ENCODE measurements around the gene RERE.
A peak's percentile ranks its signal among the peaks of the same experiment; 100 is the strongest.

The RERE gene

GRCh38 chr1:8473891-8474300 is 343.5 kb downstream of the RERE start:
- no peak for DNase-seq (ENCODE audit: low read depth)

DNA sequence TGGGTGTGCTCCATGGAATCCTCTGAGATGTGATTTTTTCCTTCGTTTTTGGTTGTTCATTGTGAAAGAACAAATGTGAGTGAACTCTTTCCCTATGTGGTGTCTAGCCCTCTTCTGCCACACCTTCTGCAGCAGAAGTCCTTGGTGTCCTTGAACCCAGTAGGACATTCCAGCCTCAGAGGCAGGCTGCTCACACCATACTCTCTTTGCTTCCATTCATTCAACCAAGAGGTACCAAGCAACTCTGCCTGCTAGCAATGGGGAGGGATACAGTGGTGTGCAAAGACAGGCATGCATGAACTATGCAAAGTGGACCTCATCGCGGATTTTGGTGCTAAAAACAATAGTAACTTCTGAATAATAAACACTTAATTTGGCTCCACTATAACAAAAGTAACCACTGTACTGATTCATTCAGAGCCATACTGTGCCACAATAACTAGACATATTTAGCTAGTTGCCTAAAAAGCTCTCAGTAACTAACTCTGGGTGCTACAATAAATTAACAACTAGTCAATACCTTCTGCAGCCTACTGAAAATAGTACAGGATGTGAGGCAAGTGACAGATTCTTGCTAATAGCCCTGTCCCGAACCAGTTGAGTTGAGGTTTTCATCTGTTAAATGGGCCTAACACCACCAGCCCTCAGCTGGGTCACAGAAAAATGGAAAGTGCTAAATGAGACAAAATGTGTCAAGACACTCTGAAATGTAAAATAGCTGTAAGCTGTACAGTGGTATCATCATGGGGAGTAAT is 344.1 kb downstream of the RERE start:
- no peak for DNase-seq (ENCODE audit: low read depth)

- peak; percentile 33 for DNase-seq (ENCODE audit: low read depth)
Measured at GRCh38 chr1:8472668-8473067, 344.8 kb downstream of the RERE start.

GRCh38 chr1:8471451-8471850 is 346.0 kb downstream of the RERE start:
- DNase-seq (ENCODE audit: low read depth) = no peak

- no peak for DNase-seq (ENCODE audit: low read depth)
Measured at GRCh38 chr1:8468751-8469150, 348.7 kb downstream of the RERE start.

DNA sequence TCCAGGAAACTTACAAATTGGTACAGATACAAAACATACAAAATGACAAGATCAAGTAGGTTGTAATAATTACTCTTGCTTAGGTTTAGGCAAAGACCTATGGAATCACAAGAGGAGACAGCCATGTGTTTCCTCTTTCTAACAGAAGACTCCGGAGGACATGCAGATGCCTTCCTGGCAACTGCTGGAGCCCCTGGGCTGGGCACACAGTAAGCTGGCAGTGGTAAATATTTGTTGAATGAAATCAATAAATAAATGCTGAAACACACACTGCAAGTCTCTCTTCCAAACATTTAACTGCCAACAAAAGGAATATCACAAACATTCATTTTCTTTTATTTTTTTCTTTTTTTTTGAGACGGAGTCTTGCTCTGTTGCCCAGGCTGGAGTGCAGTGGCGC is 350.1 kb downstream of the RERE start:
- no peak for DNase-seq (ENCODE audit: low read depth)

GRCh38 chr1:8465692-8466091 is 351.7 kb downstream of the RERE start:
- no peak for DNase-seq (ENCODE audit: low read depth)

DNA sequence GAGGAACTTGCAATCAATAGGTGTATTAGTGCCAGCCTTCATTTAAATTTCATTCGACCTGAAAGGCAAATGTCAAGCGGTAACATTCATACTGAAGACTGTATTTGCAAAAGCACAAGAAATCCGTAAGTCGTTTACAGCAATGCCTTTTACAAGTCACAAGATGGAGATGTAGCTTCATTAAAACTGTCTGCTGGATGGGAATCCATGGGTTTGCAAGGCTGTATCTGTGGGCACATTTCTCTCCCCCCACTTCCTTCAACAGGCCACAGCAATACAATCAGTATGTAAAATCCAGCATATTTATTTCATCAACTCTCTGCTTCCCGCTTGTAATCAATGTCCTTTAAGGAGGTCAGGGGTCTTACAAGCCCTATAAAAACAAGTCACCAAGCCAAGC is 352.4 kb downstream of the RERE start:
- no peak for DNase-seq (ENCODE audit: low read depth)

- DNase-seq (ENCODE audit: low read depth) = no peak
Measured at GRCh38 chr1:8464377-8464776, 353.1 kb downstream of the RERE start.

- DNase-seq (ENCODE audit: low read depth) = no peak
Measured at GRCh38 chr1:8463144-8463927, 354.1 kb downstream of the RERE start.

DNA sequence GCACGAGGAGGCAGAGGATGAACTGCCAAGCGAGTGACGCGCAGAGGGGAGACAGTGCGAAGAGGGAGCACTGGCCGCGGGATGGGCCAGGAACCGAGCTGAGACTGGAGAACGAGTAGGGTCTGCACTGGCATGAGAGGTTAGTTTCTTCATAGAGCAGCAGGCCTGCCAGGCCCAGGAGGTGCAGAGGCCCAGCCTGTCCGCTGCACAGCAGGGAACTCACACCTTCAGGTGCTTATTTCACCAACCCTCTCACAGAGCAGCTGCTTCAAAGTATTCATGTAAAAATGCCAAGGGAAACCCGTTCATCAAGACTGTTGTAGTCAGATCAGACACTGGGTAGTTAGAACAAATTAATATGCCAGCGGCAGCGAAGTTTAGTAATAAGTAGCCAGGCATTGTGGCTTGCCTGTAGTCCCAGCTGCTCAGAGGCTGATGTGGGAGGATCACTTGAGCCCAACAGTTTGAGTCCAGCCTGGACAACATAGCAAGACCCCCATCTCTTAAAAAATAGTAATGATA is 355.0 kb downstream of the RERE start:
- DNase-seq (ENCODE audit: low read depth) = no peak

DNA sequence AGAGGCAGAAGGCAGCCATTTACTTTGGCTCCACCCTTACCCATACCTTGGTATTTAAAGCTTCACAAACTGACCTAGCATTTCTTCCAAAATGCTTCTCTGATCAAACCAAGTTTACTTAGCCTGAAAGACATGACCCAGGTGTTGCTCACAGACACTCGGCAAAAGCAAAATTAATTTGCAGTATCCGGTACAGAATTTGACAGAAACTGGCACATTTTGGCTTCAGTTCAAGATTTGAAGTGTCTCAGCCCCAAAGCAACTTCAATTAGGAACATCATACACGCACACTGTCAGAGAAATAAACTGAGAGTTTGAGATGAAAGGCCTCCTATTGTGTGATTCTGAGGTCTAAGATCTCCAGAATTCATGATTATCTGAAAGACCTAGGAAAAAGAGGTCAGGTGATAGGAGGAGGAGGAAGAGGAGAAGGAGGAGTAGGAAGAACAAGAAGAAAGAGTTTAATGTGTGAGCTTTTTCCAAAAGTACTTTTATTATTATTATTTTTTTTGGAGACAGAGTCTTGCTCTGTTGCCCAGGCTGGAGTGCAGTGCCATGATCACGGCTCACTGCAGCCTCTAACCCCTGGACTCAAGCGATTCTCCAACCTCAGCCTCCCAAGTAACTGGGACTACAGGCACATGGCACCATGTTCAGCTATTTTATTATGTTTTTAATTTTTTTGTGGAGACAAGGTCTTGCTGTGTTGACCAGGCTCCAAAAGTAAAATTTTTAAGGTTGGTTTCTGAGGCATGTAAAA is 355.9 kb downstream of the RERE start:
- no peak for DNase-seq (ENCODE audit: low read depth)

GRCh38 chr1:8460784-8461183 is 356.7 kb downstream of the RERE start:
- no peak for DNase-seq (ENCODE audit: low read depth)

GRCh38 chr1:8460132-8460544 is 357.3 kb downstream of the RERE start:
- DNase-seq (ENCODE audit: low read depth) = no peak

- DNase-seq (ENCODE audit: low read depth) = no peak
Measured at GRCh38 chr1:8458607-8459006, 358.8 kb downstream of the RERE start.

DNA sequence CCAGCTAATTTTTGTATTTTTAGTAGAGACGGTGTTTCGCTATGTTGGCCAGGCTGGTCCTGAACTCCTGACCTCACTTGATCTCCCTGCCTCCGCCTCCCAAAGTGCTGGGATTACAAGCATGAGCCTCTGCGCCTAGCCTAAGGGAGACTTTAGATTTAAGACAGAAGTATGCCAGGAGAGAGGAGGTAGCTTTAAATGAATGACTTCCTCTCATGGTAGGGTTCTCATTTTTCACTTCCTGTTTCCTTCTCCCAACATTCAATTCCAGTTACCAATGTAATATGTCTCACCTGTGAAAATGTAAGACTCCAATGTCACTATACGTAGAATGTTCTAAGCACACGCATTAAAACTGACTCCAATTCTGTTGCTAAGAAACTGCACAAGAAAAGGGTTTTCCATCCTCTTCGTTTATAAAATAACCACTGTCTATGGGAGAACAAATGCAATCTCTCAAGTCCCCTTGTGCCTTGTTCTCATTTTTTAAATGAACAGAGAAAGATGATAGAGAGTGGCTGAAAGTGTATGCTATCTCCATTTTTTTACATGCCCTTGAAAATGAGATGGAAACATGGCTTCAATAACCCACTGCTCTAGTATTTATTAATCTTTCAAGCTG is 359.6 kb downstream of the RERE start:
- DNase-seq (ENCODE audit: low read depth) = no peak

GRCh38 chr1:8456991-8457390 is 360.4 kb downstream of the RERE start:
- no peak for DNase-seq (ENCODE audit: low read depth)

DNA sequence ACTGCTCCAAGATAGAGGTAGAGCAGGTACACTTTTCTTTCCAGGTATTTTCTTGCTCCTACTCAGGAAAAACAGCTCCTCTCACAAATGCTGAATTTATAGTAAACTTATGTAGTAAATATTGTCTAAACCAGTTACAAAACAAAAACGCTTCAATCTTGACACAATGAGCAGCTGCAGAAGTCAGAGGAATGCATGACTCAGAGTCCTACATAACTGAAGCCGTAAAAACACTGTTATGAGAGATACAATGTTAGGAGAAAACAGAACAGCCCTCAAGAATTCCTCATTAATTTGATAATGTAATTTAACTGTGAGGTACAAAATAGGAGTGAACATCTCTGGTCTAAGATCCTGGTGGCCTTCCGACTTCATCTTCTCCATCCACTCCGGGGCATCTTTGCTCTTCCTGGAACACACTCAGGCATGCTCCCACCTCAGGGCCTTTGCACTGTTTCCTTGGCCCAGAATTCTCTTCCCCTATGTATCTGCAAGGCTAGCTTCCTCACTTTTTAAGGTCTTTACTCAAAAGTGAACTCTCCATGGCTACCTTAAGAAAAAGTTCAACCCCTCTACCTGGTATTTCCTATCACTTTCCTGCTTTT is 361.0 kb downstream of the RERE start:
- DNase-seq (ENCODE audit: low read depth) = no peak

DNA sequence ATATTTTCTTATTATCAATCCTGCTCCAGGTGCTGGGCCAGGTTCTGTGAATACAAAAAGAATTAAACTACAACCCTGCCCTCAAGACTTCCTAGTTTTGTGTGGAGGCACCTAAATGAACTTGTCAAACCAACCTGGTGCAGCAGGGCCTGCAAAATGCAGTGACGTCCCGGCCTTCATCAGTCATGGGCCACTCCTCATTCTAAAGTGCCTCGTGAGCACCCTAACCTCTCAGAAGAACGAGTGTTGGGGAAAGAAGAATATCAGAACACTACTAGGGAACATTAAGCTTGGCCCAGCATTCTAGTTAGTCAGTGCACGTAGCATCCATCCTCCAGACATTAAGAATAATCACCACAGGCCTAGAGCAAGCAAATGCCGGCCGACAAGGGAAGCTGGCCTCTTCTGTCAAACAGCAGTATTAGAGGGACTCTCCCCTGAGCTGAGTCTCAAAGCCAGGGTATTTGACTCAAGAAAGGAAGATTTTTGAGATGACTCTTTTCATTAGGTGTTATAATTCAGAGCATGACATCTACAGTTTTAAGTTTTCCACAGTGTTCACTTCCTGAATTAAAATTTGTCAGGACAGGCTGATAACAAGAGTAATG is 361.6 kb downstream of the RERE start:
- DNase-seq (ENCODE audit: low read depth) = no peak

- no peak for DNase-seq (ENCODE audit: low read depth)
Measured at GRCh38 chr1:8450312-8450711, 367.1 kb downstream of the RERE start.

Measured in activated T-cell treated with anti-CD3 and anti-CD28 coated beads for 48 hours (primary cell).